SK-MEL-5 (cell line): ENCODE measurements around the gene TWNK. TPM values are rescaled to one million over a fixed set of nuclear protein-coding genes. Genes with fewer than 3 reads are reported as not detected.

Experiments used
- DNase-seq: peaks from one replicate; pipeline ENCODE4 v3.0.0-alpha.2; 2016; ENCODE audit warnings: low read depth, low spot score
- in situ Hi-C: cut with HindIII; loops from 2 replicates; pipeline ENCODE4 v1.10.0; 2016; ENCODE audit warnings: low sequenced_read_pairs, high pct_unique_total_duplicates, low pct_unique_long_range_greater_than_20kb
- total RNA-seq: library from RNA; depleted of rRNA; stranded (reverse); fragments of >200 nt; shearing (Covaris generic); gene quantifications from 2 replicates; pipeline ENCODE4 v1.2.3, GENCODE V29; 2014

The TWNK gene
- total RNA-seq, 1 experiment from 2014 or later = 14.7 TPM

DNA sequence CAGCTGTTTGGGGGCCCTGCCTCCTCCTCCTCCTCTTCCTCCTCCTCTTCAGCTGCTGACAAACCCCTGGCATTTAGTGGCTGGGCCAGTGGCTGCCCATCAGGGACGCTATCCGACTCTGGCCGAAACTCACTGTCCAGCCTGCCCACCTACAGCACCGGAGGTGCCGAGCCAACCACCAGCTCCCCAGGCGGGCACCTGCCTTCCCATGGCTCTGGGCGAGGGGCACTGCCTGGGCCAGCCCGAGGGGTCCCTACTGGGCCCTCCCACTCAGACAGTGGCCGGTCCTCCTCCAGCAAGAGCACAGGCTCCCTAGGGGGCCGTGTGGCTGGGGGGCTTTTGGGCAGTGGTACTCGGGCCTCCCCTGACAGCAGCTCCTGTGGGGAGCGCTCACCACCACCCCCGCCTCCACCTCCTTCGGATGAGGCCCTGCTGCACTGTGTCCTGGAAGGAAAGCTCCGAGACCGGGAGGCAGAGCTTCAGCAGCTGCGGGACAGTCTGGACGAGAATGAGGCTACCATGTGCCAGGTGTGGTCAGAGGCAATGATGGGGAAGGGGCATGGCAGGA lies 16.4 kb downstream of the TWNK start:
- in situ Hi-C loops = no loop called here

DNA sequence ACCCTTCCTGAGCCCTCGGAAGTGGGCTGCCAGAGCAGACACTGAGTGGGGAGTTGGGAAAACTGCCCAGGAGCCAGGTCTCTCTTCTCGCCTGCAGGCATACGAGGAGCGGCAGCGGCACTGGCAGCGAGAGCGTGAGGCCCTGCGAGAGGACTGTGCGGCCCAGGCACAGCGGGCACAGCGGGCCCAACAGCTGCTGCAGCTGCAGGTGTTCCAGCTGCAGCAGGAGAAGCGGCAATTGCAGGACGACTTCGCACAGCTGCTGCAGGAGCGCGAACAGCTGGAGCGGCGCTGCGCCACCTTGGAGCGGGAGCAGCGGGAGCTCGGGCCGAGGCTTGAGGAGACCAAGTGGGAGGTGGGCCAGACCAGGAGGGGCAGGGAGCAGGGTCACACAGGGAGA lies 18.0 kb downstream of the TWNK start:
- in situ Hi-C loops = no loop called here
- no peak for DNase-seq

More for the DNA sequence above, 16.4 kb downstream of the TWNK start:
- DNase-seq = no peak

GRCh38 chr10:101005869-101006567 lies 18.7 kb downstream of the TWNK start:
- in situ Hi-C loops = no loop called here
- DNase-seq = no peak

DNA sequence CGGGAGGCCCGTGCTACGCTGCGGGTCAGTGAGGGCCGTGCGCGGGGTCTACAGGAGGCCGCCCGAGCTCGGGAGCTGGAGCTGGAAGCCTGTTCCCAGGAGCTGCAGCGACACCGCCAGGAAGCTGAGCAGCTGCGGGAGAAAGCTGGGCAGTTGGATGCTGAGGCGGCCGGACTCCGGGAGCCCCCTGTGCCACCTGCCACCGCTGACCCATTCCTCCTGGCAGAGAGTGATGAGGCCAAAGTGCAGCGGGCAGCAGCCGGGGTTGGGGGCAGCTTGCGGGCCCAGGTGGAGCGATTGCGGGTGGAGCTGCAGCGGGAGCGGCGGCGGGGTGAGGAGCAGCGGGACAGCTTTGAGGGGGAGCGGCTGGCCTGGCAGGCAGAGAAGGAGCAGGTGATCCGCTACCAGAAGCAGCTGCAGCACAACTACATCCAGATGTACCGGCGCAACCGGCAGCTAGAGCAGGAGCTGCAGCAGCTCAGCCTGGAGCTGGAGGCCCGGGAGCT lies 19.3 kb downstream of the TWNK start:
- in situ Hi-C loops = no loop called here
- no peak for DNase-seq

DNA sequence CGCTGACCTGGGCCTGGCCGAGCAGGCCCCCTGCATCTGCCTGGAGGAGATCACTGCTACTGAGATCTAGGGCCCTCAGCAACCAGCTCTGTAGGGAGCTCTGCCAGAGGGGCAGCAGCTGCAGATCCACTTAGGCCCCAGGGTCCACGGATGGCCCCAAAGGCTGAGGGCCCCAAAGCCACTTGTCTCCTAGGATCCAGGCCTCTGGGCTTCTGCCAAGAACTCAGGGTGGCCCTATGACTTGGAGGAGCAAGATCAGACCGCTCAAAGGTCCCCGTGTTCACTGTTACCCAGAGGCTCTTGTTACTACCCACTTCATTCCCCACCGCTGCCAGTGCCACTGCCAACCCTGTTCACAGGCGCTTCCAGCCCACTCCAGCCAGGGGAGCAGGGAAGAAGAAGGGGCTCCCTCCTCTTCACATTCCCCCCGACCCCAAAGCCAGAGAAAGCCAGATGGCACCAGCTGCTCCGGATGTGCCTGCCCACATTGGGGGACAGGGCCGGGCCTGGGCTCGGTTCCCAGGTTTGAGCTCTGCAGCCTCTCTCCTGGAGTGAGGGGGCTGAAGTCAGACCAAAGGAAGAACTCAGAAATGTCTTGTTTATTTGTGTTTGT lies 19.9 kb downstream of the TWNK start:
- in situ Hi-C loops = no loop called here
- no peak for DNase-seq

GRCh38 chr10:101007915-101008822 lies 20.8 kb downstream of the TWNK start:
- in situ Hi-C loops = no loop called here

GRCh38 chr10:101008823-101009423 lies 21.6 kb downstream of the TWNK start:
- in situ Hi-C loops = no loop called here
- peak; percentile 75 for DNase-seq

More at GRCh38 chr10:101007915-101008822, 20.8 kb downstream of the TWNK start:
- DNase-seq = no peak

GRCh38 chr10:101010329-101010728 lies 23.0 kb downstream of the TWNK start:
- DNase-seq = no peak
- in situ Hi-C loops = no loop called here

- DNase-seq = peak; percentile 50
- in situ Hi-C loops = no loop called here
Observed at GRCh38 chr10:101011517-101012423, 24.4 kb downstream of the TWNK start.

GRCh38 chr10:101012525-101013364 lies 25.4 kb downstream of the TWNK start:
- in situ Hi-C loops = no loop called here
- peak; percentile 96 for DNase-seq

DNA sequence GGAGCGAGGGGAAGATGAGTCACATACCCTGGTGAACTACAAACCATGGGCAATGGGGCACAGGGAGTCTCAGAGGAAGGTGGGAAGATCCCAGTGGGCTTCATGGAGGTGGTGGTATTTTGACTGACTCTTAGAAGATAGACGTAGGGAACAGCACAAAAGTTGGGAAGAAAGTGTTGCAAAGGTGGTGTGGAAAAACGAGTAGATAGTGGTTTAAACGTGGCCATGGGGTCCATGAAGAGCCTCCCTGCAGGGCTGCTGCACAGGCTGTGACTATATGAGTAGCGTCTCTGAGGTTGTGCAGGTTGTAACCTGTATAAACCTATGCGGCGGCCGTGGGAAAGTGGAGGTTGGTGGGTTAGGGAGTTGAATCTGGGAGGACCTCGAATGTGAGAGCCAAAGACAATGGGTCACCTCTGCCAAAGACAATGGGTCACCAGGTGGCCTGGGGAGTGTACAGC lies 26.1 kb downstream of the TWNK start:
- in situ Hi-C loops = no loop called here
- no peak for DNase-seq

GRCh38 chr10:101014230-101014884 lies 27.0 kb downstream of the TWNK start:
- in situ Hi-C loops = no loop called here
- DNase-seq = peak; percentile 72

GRCh38 chr10:101014966-101015581 lies 27.7 kb downstream of the TWNK start:
- in situ Hi-C loops = no loop called here
- DNase-seq = no peak

- in situ Hi-C loops = no loop called here
- DNase-seq = no peak
Observed at GRCh38 chr10:101015582-101015973, 28.2 kb downstream of the TWNK start.

DNA sequence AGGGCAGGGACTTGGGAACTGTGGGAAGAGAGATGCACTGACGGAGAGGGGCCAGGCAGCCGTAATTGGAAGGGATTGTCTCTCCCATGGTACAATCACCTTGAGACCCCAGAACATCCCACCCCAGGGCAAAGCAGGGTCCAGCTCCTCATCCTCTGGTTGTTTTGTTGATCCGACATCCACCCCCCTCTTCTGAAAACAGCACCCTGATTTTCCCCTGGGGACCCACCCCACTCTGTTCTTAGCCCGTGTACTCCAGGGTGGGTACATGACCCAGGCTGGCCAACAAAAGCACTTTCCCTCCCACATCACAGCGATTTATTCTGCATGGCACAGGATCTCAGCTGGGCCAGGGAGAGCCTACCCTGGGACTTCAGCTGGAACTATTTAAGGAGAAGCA lies 29.5 kb downstream of the TWNK start:
- DNase-seq = no peak
- in situ Hi-C loops = no loop called here
